HG03097 (cell line): Measurements from ENCODE around the gene PTPN3.

Experiments
- ATAC-seq: cut with Tn5 transposase; IDR thresholded peaks from one replicate; pipeline ENCODE4 v1.9.1; 2021; ENCODE audit not compliant: unreplicated experiment, low FRiP score

The PTPN3 gene

DNA sequence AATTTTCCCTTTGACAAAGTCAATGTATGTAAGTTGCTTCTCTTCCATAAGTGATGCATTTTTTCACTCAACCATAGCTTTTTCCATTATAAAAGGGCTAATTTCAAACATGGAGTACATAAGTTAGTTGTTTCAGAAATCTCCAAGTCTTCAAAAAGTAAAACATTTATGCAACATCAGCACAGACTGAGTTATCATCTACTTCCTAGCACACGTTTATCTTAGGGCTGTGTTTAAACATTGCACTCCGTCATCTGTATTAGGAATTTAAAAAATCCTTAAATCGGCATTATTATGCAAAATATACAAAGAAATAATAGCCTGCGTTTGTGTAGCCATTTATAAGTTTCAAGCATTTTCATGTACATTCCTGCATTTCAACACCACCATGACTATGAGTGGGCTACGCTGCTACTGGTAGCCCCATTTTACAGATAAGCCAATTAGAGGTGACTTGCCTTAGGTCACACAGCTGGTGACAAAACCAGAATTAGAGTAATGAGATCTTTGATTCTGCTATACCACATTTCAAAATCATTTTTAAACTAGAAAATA, 43.4 kb downstream of the PTPN3 start:
- no peak for ATAC-seq

- no peak for ATAC-seq
Observed at GRCh38 chr9:109454041-109454440, 44.1 kb downstream of the PTPN3 start.

GRCh38 chr9:109453210-109453842, 44.8 kb downstream of the PTPN3 start:
- no peak for ATAC-seq

DNA sequence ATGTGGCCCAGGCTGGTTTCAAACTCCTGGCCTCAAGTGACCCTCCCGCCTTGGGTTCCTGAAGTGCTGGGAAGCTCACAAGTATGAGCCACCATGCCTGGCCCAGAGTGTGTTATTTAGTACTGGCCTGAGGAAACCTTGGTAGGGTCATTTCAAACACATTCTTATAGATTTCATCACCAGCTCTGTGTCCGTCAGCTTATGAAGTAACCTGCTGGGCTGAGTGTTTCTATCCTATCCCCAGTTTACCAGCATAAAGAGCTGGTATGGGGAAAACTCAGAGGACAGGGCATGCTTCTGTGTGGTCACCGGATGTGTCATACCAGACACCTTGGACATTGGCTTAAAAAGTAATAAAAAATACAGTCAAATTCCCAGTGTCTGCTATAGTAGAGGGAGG, 45.3 kb downstream of the PTPN3 start:
- no peak for ATAC-seq

GRCh38 chr9:109451311-109452025, 46.6 kb downstream of the PTPN3 start:
- ATAC-seq = no peak

DNA sequence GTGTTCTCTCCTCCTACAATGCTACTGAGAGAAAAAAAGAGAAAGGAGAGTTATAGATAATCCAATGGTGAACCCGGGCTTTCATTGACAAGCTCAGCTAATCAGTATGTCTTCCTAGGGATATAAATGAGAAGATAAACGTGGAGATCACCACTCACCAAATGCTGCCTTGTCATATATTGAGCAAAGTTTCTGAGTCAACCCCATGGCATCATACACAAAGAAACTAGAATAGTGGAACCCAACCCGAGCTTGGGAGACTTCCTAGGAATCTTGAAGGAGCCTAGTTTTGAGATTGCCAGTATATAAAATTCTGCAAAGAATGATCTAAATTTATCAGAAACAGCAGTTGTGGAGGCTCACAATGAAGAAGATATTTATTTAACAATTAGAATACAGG, 47.8 kb downstream of the PTPN3 start:
- no peak for ATAC-seq

DNA sequence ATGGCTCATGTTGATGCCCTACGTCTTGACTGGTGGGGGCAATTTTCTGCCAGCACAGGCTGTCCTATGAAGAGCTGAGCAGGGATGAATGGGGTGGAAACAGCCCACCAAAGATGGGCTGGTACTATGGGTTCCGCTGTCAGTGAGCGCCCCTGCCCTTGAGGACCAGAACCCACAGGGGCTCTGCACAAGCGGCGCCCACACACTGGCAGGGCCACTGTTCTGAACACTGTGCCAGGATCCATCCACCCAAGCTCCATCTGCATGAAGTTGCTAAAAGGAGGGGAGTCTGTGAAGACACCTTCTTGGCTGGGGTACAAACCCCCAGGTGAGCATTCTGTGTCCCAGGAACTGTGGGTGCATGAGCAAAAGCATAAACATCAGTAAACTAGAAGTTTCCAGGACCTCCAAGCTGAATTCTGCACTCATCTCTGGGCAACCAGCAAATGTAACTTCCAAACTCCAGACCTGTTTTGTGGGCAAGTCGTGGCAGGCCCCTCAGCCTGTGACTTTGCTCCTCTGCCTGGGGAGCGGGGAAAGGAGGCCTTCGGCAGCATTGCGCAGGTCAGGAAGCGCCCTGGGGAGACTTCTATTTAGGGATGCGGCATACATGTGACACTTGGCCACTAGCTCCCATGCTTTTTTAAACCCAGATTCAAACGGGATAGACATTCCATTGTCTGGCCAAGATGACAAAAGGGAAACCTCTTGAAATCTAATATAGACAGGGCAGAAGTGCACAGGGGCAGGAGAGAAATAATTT, 48.9 kb downstream of the PTPN3 start:
- ATAC-seq = no peak

DNA sequence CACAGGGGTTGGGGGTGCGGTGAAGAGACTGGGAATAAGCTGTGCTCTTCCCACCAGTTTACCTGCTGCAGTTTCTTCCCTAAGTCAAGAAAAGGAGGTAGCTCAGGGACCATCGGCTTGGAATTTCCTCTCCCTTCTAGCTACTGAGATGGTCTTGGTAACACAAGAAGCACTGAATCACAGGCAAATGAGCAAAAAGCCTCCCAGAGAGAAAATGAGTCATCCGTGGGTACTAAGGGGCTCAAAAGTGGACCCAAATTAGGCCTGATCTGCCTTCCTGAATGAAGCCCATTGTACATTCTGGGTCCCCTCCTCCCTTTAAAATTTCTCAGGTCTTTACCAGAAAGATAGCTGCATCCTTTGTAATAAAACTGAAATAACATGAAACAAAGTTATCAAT, 49.9 kb downstream of the PTPN3 start:
- no peak for ATAC-seq

GRCh38 chr9:109447329-109448076, 50.6 kb downstream of the PTPN3 start:
- no peak for ATAC-seq

- ATAC-seq = no peak
Observed at GRCh38 chr9:109444771-109445320, 53.3 kb downstream of the PTPN3 start.

DNA sequence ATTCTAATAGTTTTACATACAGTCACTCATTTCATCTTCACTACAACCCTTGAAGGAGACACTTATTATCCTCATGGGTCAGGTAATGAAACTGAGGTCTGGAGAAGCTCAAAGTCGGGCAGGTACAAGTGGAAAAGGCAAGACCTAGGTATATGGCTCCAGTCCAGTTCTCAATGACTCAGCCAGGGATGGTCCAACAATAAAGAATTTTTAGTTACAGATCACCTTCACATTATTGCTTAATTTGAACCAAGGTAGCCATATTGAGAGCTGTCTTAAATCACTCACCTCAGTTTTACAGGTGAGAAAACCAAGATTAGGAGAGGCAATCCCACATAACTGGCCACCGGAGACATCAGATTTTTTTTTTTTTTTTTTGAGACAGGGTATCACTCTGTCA, 55.4 kb downstream of the PTPN3 start:
- no peak for ATAC-seq

- ATAC-seq = no peak
Observed at GRCh38 chr9:109441296-109441695, 56.8 kb downstream of the PTPN3 start.

DNA sequence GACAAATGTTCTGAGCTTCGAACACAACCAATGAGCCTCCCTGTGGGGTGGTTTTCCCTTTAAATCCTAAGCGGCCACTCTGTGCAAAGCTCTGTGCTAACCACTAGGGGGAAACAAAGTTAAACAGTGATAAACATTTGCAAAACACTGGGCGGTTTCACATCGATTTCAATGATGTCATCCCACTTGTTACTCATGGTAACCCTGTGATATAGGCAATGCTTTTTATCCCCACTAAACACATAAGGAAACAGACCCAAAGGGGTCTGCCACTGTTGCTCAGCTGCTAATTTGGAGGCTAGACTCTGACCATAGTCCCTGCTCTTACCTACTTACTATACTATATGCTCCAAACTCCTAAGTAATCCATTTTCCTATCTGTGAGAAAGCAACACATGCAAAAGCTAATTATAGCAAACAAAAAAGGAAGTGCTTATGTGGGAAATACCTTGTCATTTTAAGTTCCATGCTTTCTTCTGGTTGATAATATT, 57.3 kb downstream of the PTPN3 start:
- peak; percentile 80 for ATAC-seq

GRCh38 chr9:109440117-109440515, 58.0 kb downstream of the PTPN3 start:
- ATAC-seq = no peak

DNA sequence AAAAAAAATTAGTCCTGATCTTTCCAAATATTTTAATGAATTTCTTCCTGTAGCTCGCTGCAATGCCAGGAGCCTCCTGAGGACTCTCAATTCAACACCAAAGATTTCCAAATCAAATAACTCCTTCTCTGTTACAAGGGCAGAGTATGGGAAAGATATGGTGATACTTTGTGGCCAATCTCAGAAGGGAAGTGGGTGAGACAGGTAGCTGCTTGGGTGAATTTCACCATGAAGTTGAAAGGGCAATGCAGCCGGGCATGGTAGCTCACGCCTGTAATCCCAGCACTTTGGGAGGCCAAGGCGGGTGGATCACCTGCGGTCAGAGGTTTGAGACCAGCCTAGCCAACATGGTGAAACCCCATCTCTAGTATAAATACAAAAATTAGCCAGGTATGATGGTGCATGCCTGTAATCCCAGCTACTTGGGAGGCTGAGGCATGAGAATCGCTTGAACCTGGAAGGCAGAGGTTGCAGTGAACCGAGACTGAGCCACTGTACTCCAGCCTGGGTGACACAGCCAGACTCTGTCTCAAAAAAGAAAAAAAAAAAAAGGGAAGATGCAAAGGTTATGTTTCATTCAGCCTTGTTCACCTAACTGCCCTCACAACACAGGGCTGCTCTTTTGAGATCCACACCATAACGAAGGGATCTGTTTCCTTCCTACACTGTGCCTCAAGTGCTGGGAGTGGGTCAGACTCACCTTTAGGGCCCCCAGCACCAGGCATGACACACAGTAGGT, 58.6 kb downstream of the PTPN3 start:
- ATAC-seq = no peak

DNA sequence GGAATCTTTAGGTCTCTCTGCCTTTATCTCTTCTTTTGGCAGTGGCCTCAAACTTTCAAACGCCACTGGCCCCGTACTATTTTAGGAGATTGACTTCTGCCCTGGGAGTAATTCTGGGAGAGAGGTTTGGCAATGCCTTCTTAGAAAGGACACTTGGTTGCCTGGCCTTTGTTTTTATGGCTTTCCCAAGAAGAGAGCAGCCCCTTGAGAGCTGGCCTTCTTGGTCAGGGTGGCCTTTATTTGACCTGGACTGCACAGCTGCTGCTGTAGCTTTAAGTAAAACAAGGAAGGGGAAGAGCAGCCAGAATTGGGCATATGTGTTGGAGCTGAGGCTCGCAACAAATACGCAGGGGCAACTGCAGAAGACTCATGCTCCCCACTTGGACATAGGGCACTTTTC, 60.8 kb downstream of the PTPN3 start:
- no peak for ATAC-seq

DNA sequence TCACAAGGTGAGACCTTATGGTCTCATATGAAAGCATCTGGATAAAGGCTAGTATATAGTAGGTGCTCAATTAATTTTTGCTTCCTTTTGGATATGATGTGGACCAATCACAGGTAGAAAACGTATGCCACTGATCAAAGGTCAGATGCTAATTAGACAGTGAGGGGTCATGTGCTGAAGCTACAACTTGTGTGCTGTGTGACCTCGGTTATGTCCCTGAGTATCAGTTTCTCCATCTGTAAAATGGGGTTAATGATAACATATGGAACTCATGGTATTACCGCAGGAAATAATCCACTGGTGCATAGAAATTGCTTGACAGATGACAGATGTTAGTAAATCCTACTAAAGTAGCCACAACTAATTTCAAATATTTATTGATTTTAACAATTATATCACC, 62.0 kb downstream of the PTPN3 start:
- ATAC-seq = no peak

DNA sequence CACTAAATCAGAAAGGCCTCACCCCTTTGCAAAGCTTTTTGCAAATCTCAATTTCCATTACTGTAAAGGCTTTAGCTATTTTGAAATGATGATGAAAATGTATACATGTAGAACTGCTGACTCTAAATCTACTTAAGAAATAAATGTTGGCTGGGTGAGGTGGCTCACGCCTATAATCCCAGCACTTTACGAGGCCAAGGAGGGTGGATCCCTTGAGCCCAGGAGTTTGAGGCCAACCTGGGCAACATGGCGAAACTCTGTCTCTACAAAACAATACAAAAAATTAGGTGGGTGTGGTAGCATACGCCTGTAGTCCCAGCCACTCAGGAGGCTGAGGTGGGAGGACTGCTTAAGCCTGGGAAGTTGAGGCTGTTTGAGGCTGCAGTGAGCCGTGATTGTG, 64.6 kb downstream of the PTPN3 start:
- no peak for ATAC-seq

DNA sequence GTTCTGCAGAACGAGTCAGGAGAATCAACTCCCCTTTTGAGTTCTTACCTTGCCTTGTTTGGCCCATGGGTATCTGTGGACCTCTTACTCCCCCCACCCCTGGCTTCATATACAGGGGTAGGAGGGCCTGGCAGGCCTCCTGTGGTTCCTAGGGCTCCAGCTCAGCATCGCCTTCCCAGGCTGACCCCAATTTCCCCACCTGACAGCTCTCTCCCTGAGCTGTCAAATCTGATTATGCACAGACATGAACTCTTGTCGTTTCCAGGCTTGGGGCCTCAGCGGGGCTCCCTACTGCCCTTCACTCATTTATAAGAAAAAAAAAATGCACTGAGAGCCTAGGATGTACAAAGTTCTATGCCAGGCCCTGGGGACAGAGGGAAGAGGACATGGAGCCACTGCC, 67.9 kb downstream of the PTPN3 start:
- no peak for ATAC-seq

GRCh38 chr9:109428854-109429253, 69.3 kb downstream of the PTPN3 start:
- ATAC-seq = no peak
